PC-9 (cell line): ENCODE results near the gene YAP1. TPM values are rescaled to one million over a fixed set of nuclear protein-coding genes. Genes with fewer than 3 reads are reported as not detected.

Experiments
- BruUV-seq: library from RNA; stranded (reverse); fragments of 400-500 nt; replicated peaks from 2 replicates; lab custom pipeline; 2021; lab: Mats Ljungman, UMichigan
- CTCF ChIA-PET: fragments of 300-600 bp; sonication (Branson Sonifier 250); formaldehyde crosslinking; loops from one replicate; lab custom pipeline; 2022; ENCODE audit warnings: antibody characterized with exemption; lab: Charles Lee
- POLR2A ChIA-PET: fragments of 300-600 bp; sonication (Branson Sonifier 250); formaldehyde crosslinking; loops from one replicate; lab custom pipeline; 2022; ENCODE audit warnings: antibody characterized with exemption; ENCODE audit not compliant: unreplicated experiment; lab: Charles Lee
- DNase-seq, 2 experiments: peaks; one replicate each; pipeline versions ENCODE4 v3.0.0 to v3.0.0-alpha.2; 2015 to 2022; ENCODE audit warnings: mixed read lengths in 1 of 2
- H2AFZ ChIP-seq: fragments of 200-600 bp; sonication (generic); 2 replicates; pipeline ENCODE4 v1.8.1; 2017; ENCODE audit warnings: antibody characterized with exemption
- H3F3A ChIP-seq: fragments of 200-600 bp; sonication (generic); 2 replicates; pipeline ENCODE4 v1.8.1; 2017; ENCODE audit warnings: antibody characterized with exemption, mild to moderate bottlenecking, low read depth; ENCODE audit not compliant: insufficient read depth
- H3K27ac ChIP-seq: fragments of 200-600 bp; sonication (generic); 2 replicates; pipeline ENCODE4 v1.6.1; 2016; ENCODE audit warnings: mixed run types
- H3K27me3 ChIP-seq: fragments of 200-600 bp; sonication (generic); 2 replicates; pipeline ENCODE4 v1.6.1; 2016; ENCODE audit warnings: low read depth, mixed run types; ENCODE audit not compliant: insufficient read depth
- H3K36me3 ChIP-seq: fragments of 200-600 bp; sonication (generic); 2 replicates; pipeline ENCODE4 v1.6.1; 2016; ENCODE audit warnings: low read depth, mixed run types
- H3K4me1 ChIP-seq: fragments of 200-600 bp; sonication (generic); replicated peaks from 2 replicates; pipeline ENCODE4 v1.6.1; 2016; ENCODE audit warnings: mixed run types; ENCODE audit not compliant: insufficient read depth
- H3K4me2 ChIP-seq: fragments of 200-600 bp; sonication (generic); 2 replicates; pipeline ENCODE4 v1.6.1; 2017; ENCODE audit warnings: mixed run types
- H3K4me3 ChIP-seq: fragments of 200-600 bp; sonication (generic); 2 replicates; pipeline ENCODE4 v1.6.1; 2016; ENCODE audit warnings: mixed run types
- H3K79me2 ChIP-seq: fragments of 200-600 bp; sonication (generic); 2 replicates; pipeline ENCODE4 v1.6.1; 2017; ENCODE audit warnings: low read depth, mixed run types
- H3K9me2 ChIP-seq: fragments of 200-600 bp; sonication (generic); 2 replicates; pipeline ENCODE4 v1.8.1; 2017; ENCODE audit warnings: mild to moderate bottlenecking; ENCODE audit not compliant: insufficient read depth
- H3K9me3 ChIP-seq: fragments of 200-600 bp; sonication (generic); 2 replicates; pipeline ENCODE4 v1.8.1; 2016; ENCODE audit warnings: low read depth; ENCODE audit not compliant: insufficient read depth
- H4K20me1 ChIP-seq: fragments of 200-600 bp; sonication (generic); 2 replicates; pipeline ENCODE4 v1.8.1; 2017; ENCODE audit not compliant: insufficient read depth
- EZH2 ChIP-seq: fragments of 200-600 bp; sonication (generic); IDR thresholded peaks from 2 replicates; pipeline ENCODE4 v1.8.0; 2017; ENCODE audit warnings: antibody characterized with exemption, low read depth
- intact Hi-C: fragments of 100-400 bp; cut with micrococcal nuclease; formaldehyde crosslinking; loops from one replicate; pipeline ENCODE4 v1.10.0; 2022; ENCODE audit not compliant: unreplicated experiment
- total RNA-seq: library from RNA; stranded (reverse); gene quantifications from 2 replicates; pipeline ENCODE4 v1.2.3, GENCODE V29; 2021
- TF ChIP-seq, protein P1 (sequence below): fragments of 200-600 bp; sonication (generic); conservative IDR thresholded peaks from 2 replicates; pipeline ENCODE4 v1.6.1; 2017; ENCODE audit warnings: mixed run types, antibody characterized with exemption, mild to moderate bottlenecking, moderate library complexity

The YAP1 gene
- total RNA-seq, 1 experiment from 2014 or later = 111 TPM

DNA sequence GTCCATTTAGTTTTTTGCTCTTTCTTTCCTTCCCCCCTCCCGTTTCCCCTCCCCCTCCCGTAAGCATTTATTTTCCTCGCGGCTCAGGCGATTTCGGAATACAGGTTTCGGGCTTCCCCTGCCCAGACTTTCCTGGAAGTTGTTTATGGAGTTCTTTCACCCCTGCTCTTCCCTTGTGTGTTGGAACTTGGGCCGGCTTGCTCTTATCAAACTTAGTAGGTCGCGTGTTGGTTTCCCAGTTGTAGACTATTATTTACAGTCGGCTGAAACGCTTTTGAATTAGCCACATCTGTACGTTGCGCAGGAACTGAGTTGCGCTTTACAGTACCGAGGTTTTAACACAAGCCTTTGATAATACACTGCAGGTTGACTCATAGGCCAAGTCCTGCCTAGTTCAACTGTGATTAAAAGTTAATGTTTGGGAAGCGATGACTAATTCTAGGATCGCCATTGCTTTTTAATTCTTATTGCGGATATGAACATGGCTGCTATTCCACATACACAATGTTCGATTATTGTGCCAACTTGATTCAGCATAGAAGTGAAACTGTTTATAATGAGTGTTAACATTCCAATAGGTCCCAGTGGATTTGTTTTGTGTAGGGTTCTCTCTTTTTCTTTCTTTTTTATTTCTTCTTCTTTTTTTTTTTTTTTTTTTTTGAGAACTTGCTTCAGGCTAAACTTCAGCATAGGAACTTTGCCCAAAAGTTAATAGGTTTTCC lies 1.7 kb downstream of the YAP1 start:
- Histone ChIP-seq H3K4me3 (peak overlapping the region; percentile 72), H3K79me2 (peaks cover 75% of the 10 kb centered on the region), H2AFZ (peak overlapping the region; percentile 91), H3F3A (peaks cover 46% of the 10 kb centered on the region), H3K27ac (peak overlapping the region; percentile 96), H3K4me2 (peak overlapping the region; percentile 99), H3K4me1 (peaks cover 56% of the 10 kb centered on the region), H3K27me3 (no peaks in the 10 kb centered on the region), H3K36me3 (peaks cover 31% of the 10 kb centered on the region), H3K9me2 (no peaks in the 10 kb centered on the region), H4K20me1 (peaks cover under 1% of the 10 kb centered on the region; the same call in 1 of the 2 replicates), H3K9me3 (no peaks in the 10 kb centered on the region)
- BruUV-seq = TSS peak; percentile 51
- peak; percentile 51 to 98 for DNase-seq
- CTCF ChIA-PET = no interaction called here
- POLR2A ChIA-PET = no interaction called here
- no peak for TF ChIP-seq EZH2
- TF ChIP-seq, protein P1, sequence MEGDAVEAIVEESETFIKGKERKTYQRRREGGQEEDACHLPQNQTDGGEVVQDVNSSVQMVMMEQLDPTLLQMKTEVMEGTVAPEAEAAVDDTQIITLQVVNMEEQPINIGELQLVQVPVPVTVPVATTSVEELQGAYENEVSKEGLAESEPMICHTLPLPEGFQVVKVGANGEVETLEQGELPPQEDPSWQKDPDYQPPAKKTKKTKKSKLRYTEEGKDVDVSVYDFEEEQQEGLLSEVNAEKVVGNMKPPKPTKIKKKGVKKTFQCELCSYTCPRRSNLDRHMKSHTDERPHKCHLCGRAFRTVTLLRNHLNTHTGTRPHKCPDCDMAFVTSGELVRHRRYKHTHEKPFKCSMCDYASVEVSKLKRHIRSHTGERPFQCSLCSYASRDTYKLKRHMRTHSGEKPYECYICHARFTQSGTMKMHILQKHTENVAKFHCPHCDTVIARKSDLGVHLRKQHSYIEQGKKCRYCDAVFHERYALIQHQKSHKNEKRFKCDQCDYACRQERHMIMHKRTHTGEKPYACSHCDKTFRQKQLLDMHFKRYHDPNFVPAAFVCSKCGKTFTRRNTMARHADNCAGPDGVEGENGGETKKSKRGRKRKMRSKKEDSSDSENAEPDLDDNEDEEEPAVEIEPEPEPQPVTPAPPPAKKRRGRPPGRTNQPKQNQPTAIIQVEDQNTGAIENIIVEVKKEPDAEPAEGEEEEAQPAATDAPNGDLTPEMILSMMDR = no peak
- intact Hi-C loops = loop anchor here (1.0 to 5.0 kb wide), 7 partner anchors 45 to 250 kb away; partner anchors contain the start of gene CEP126

DNA sequence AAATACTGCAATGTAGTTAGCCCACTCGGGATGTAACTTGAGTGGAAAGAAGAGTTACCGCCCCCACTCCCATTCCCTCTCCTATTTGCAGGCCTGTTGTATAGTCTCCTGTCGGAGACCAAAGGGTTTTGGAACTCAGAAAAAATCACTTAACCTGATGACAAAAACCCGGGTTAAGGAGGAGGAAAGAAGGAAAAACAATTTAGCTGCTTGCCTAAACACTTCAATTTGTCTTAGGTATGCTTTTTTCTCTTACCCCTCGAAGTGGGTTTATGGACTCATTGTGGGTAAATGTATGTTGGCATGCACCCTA lies 2.2 kb downstream of the YAP1 start:
- H3K36me3 ChIP-seq = peaks cover 36% of the 10 kb centered on the region
- POLR2A ChIA-PET = no interaction called here
- peaks cover 51% of the 10 kb centered on the region for H3F3A ChIP-seq
- intact Hi-C loops = loop anchor here (2.0 to 5.0 kb wide), 4 partner anchors 45 to 250 kb away; partner anchors contain the start of gene CEP126
- H3K9me2 ChIP-seq = no peaks in the 10 kb centered on the region
- H3K4me1 ChIP-seq = peaks cover 61% of the 10 kb centered on the region
- TF ChIP-seq, protein P1 = no peak
- no peak for TF ChIP-seq EZH2
- no peak overlapping the region for H2AFZ ChIP-seq
- H3K9me3 ChIP-seq = no peaks in the 10 kb centered on the region
- H3K27me3 ChIP-seq = no peaks in the 10 kb centered on the region
- peak overlapping the region; percentile 72 for H3K4me3 ChIP-seq
- no TSS peak for BruUV-seq
- H3K27ac ChIP-seq = peak overlapping the region; percentile 96
- H3K4me2 ChIP-seq = peak overlapping the region; percentile 99
- H3K79me2 ChIP-seq = peaks cover 80% of the 10 kb centered on the region
- DNase-seq = no peak
- CTCF ChIA-PET = no interaction called here
- peaks cover 3% of the 10 kb centered on the region; the same call in 1 of the 2 replicates for H4K20me1 ChIP-seq

DNA sequence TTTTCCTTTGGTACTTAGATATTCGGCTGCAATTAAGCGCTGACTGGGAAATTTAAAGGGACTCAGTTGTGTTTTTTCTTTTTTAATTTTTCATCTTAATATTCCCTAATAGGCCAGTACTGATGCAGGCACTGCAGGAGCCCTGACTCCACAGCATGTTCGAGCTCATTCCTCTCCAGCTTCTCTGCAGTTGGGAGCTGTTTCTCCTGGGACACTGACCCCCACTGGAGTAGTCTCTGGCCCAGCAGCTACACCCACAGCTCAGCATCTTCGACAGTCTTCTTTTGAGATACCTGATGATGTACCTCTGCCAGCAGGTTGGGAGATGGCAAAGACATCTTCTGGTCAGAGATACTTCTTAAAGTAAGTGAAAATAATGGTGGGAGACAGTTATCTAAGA lies 3.8 kb downstream of the YAP1 start:
- Histone ChIP-seq H3K79me2 (peaks cover 92% of the 10 kb centered on the region), H3K4me2 (peak overlapping the region; percentile 99), H3K36me3 (peaks cover 42% of the 10 kb centered on the region), H3F3A (peaks cover 58% of the 10 kb centered on the region), H3K27me3 (no peaks in the 10 kb centered on the region), H3K9me3 (no peaks in the 10 kb centered on the region), H3K4me3 (peak overlapping the region; percentile 17; the same call in 1 of the 2 replicates), H3K4me1 (peaks cover 69% of the 10 kb centered on the region), H2AFZ (no peak overlapping the region), H4K20me1 (peaks cover 3% of the 10 kb centered on the region; the same call in 1 of the 2 replicates), H3K27ac (no peak overlapping the region), H3K9me2 (no peaks in the 10 kb centered on the region)
- no TSS peak for BruUV-seq
- intact Hi-C loops = loop anchor here (5.0 kb wide), 3 partner anchors 43 to 252 kb away; no protein-coding TSS in a partner anchor
- CTCF ChIA-PET = no interaction called here
- POLR2A ChIA-PET = no interaction called here
- no peak for DNase-seq
- TF ChIP-seq, protein P1 = no peak
